Uterus (tissue), 2 donors: ENCODE measurements around the gene PTK7.

Source experiments
- POLR2A ChIP-seq, 2 donors: fragments of 450-650 bp; IDR thresholded peaks; one replicate each; pipeline ENCODE4 v1.6.1; 2016; ENCODE audit warnings: antibody characterized with exemption in 2 of 2, mild to moderate bottlenecking in 1 of 2, moderate library complexity in 1 of 2
- TF ChIP-seq, protein P1 (sequence below), 4 experiments: fragments of 200-600 bp in 2 of 4; fragments of 450-650 bp in 2 of 4; sonication (generic) in 2 of 4; IDR thresholded peaks; one replicate each; pipeline ENCODE4 v1.5.1; 2016 to 2019; ENCODE audit warnings: antibody characterized with exemption in 4 of 4, mild to moderate bottlenecking in 2 of 4, moderate library complexity in 1 of 4

DNA sequence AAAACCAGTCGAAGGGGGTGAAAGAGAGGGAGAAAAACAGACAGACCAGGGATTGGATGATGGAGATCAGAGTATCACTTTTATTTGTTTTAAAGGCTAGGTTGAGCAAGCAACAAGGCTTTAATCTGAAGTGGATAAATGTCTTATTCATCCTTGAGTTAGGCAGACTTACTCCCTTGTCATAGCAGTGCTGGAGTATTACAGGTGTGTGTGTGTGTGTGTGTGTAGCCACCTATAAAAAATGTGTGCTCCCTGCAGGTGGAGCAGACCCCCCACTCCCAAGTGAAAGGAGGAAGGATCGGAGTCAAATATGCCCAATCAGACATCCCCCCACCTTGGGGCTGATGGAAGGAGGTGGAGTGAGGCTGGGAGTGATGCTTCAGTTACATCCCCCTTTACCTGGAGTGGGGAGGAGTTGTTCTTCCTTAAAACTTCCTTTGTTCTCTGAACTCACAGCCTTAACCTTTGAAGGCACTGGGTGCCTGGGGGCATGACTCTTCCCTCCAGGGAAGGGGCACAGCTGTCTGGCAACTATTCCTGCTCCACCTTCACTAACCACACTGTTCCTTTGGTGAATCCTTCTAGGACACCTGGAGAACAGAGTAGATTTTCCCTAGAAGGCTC is 27.3 kb downstream of the PTK7 start:
- TF ChIP-seq, protein P1, sequence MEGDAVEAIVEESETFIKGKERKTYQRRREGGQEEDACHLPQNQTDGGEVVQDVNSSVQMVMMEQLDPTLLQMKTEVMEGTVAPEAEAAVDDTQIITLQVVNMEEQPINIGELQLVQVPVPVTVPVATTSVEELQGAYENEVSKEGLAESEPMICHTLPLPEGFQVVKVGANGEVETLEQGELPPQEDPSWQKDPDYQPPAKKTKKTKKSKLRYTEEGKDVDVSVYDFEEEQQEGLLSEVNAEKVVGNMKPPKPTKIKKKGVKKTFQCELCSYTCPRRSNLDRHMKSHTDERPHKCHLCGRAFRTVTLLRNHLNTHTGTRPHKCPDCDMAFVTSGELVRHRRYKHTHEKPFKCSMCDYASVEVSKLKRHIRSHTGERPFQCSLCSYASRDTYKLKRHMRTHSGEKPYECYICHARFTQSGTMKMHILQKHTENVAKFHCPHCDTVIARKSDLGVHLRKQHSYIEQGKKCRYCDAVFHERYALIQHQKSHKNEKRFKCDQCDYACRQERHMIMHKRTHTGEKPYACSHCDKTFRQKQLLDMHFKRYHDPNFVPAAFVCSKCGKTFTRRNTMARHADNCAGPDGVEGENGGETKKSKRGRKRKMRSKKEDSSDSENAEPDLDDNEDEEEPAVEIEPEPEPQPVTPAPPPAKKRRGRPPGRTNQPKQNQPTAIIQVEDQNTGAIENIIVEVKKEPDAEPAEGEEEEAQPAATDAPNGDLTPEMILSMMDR (IDR thresholded peaks at IDR 0.05) = no peak
- no peak for TF ChIP-seq POLR2A (IDR thresholded peaks at IDR 0.05)
